ENCODE results near the gene CBY1.
A peak's percentile ranks its signal among the peaks of the same experiment; 100 is the strongest.

CBY1 gene

DNA sequence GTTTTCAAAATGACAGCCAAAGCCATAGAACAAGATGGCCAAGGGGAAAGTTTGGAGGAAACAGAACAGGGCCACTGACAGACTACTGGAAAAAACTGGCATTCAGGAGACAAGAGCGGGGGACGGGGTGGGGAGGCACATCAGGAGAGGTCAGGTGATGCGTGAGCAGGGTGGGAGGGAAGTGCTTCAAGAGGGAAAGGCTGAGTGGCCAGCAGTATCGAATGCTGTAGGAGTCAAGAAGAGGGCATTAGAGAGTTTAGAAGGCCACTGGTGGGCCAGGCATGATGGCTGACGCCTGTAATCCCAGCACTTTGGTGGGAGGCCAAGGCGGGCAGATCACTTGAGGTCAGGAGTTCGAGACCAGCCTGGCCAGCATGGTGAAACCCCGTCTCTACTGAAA, 57.5 kb downstream of the CBY1 start:
- Histone ChIP-seq H3K27ac (ENCODE audit: low read depth, low read length, severe bottlenecking) (no peak overlapping the region), H3K4me1 (ENCODE audit: control insufficient read depth, insufficient read depth, low read length, poor library complexity, severe bottlenecking) (peaks cover 36% of the 10 kb centered on the region), H3K9me3 (ENCODE audit: control insufficient read depth, low read length) (no peaks in the 10 kb centered on the region), H3K4me3 (ENCODE audit: extremely low read depth, insufficient read depth, low read length, poor library complexity, severe bottlenecking) (no peak overlapping the region), H3K36me3 (ENCODE audit: control insufficient read depth, insufficient read depth, low read length) (peaks cover 58% of the 10 kb centered on the region)
- WGBS, 2 experiments (ENCODE audit: insufficient coverage in 2 of 2), result 87 to 92% methylated on average over 8 of the region's 8 CpGs

DNA sequence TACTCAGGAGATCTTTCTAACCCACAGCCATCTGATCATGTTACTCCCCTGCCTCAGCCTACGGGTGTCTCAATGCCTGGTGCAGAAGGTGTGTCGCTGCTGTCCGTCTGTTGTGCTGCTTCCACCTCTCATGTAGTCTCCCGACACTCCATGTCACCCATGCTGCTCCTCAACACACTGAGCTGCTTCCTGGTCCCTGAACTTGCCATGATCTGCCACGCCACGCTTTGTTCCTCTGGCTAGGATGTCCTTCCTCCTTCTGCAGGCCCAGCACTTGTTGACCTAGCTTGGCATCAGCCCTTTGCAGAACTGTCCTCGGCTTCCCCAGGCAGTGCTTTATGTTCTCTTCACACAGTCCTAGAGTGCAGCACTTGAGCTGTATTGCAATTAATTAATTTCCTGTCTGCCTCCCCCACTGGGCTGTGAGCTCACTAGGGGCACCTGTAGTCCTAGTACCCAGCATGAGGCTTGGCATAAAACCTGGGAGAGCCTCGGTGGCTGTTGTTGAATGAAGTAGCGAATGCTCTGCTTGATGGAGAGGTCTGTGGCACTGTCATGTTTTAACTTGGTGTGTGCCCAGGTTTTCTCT, 58.8 kb downstream of the CBY1 start:
- Histone ChIP-seq H3K9me3 (ENCODE audit: control insufficient read depth, low read length) (no peaks in the 10 kb centered on the region), H3K4me3 (ENCODE audit: extremely low read depth, insufficient read depth, low read length, poor library complexity, severe bottlenecking) (no peak overlapping the region), H3K36me3 (ENCODE audit: control insufficient read depth, insufficient read depth, low read length) (peaks cover 59% of the 10 kb centered on the region), H3K4me1 (ENCODE audit: control insufficient read depth, insufficient read depth, low read length, poor library complexity, severe bottlenecking) (peaks cover 36% of the 10 kb centered on the region), H3K27ac (ENCODE audit: low read depth, low read length, severe bottlenecking) (no peak overlapping the region)
- 95 to 96% methylated on average over 8 to 9 of the region's 9 CpGs for WGBS, 2 experiments (ENCODE audit: insufficient coverage in 2 of 2)

- Histone ChIP-seq H3K36me3 (ENCODE audit: control insufficient read depth, insufficient read depth, low read length) (peaks cover 59% of the 10 kb centered on the region), H3K4me3 (ENCODE audit: extremely low read depth, insufficient read depth, low read length, poor library complexity, severe bottlenecking) (no peak overlapping the region)
- WGBS, 2 experiments (ENCODE audit: insufficient coverage in 2 of 2), result 95% methylated on average over 14 to 15 of the region's 15 CpGs
These were observed 59.4 kb downstream of the CBY1 start for GRCh38 chr22:38715852-38716251.

DNA sequence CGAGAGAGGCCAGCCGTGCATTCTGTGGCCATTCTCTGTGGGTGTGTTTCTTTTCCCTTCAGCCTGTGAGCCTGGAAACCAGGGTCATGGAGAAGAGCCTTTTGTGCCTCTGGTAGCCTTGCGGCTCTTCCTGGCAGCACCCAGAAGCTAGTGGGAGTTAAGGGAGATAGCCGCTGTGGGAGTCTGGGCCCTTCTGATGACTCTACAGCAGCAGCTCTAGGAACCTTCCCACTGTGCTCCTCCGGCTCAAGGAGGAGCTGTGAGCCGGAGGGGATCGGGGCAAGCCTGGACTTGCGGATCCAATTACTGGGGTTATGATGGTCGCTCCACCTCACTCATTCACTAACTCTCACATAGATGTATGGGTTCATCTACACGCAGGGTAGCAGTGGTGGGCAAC, 59.8 kb downstream of the CBY1 start:
- peaks cover 36% of the 10 kb centered on the region for H3K4me1 ChIP-seq (ENCODE audit: control insufficient read depth, insufficient read depth, low read length, poor library complexity, severe bottlenecking)
- no peak overlapping the region for H3K27ac ChIP-seq (ENCODE audit: low read depth, low read length, severe bottlenecking)
- 96 to 100% methylated on average over 4 to 10 of the region's 10 CpGs for WGBS, 2 experiments (ENCODE audit: insufficient coverage in 2 of 2)
- H3K4me3 ChIP-seq (ENCODE audit: extremely low read depth, insufficient read depth, low read length, poor library complexity, severe bottlenecking), result no peak overlapping the region
- no peaks in the 10 kb centered on the region for H3K9me3 ChIP-seq (ENCODE audit: control insufficient read depth, low read length)
- H3K36me3 ChIP-seq (ENCODE audit: control insufficient read depth, insufficient read depth, low read length), result peaks cover 59% of the 10 kb centered on the region

More at GRCh38 chr22:38715852-38716251, 59.4 kb downstream of the CBY1 start:
- H3K4me1 ChIP-seq (ENCODE audit: control insufficient read depth, insufficient read depth, low read length, poor library complexity, severe bottlenecking), result peaks cover 36% of the 10 kb centered on the region
- no peak overlapping the region for H3K27ac ChIP-seq (ENCODE audit: low read depth, low read length, severe bottlenecking)
- H3K9me3 ChIP-seq (ENCODE audit: control insufficient read depth, low read length), result no peaks in the 10 kb centered on the region

DNA sequence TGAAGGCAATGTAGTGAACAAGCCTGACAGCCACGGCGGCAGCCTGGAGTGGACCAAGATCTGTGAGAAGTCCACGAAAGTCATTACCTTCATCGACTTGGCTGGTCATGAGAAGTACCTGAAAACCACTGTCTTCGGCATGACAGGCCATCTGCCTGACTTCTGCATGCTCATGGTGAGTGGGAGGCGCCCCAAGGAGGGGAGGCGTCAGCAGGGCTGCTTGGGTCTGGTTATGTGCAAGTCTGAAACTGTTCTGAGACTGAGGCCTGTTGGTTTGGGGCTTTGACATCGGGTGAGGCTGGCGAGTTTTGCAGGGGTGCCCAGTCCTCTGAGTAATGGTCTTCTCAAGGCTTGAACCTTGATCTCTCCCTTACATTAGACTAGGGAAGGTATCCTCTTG, 60.4 kb downstream of the CBY1 start:
- Histone ChIP-seq H3K4me3 (ENCODE audit: extremely low read depth, insufficient read depth, low read length, poor library complexity, severe bottlenecking) (no peak overlapping the region), H3K4me1 (ENCODE audit: control insufficient read depth, insufficient read depth, low read length, poor library complexity, severe bottlenecking) (peaks cover 36% of the 10 kb centered on the region), H3K9me3 (ENCODE audit: control insufficient read depth, low read length) (no peaks in the 10 kb centered on the region), H3K27ac (ENCODE audit: low read depth, low read length, severe bottlenecking) (no peak overlapping the region), H3K36me3 (ENCODE audit: control insufficient read depth, insufficient read depth, low read length) (peaks cover 64% of the 10 kb centered on the region)
- 90 to 96% methylated on average over 7 to 8 of the region's 9 CpGs for WGBS, 2 experiments (ENCODE audit: insufficient coverage in 2 of 2)

DNA sequence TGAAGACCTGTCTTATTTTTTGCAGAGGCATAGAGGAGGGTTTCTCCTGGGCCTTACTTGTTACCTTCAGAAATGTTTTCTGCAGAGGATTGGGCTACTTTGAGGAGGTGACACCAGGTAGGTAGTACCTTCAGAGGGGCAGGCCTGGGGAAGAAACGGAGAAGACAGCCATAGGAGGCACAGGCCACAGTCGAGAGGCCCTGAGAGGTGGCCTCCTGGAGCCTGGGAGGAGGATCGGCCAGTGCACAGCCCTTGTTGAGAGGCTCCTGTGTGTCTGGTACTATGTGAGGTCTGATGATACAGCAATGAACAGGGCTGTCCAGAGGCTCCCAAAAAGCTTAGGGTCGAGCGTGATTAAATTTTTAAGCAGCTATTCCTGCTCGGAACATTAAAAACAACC, 60.8 kb downstream of the CBY1 start:
- Histone ChIP-seq H3K36me3 (ENCODE audit: control insufficient read depth, insufficient read depth, low read length) (peaks cover 65% of the 10 kb centered on the region), H3K4me3 (ENCODE audit: extremely low read depth, insufficient read depth, low read length, poor library complexity, severe bottlenecking) (no peak overlapping the region)
- WGBS, 2 experiments (ENCODE audit: insufficient coverage in 2 of 2), result 96 to 98% methylated on average over 6 of the region's 6 CpGs

GRCh38 chr22:38718414-38718813, 62.0 kb downstream of the CBY1 start:
- Histone ChIP-seq H3K36me3 (ENCODE audit: control insufficient read depth, insufficient read depth, low read length) (peaks cover 73% of the 10 kb centered on the region), H3K4me3 (ENCODE audit: extremely low read depth, insufficient read depth, low read length, poor library complexity, severe bottlenecking) (no peak overlapping the region), H3K27ac (ENCODE audit: low read depth, low read length, severe bottlenecking) (peak overlapping the region; percentile 65), H3K9me3 (ENCODE audit: control insufficient read depth, low read length) (no peaks in the 10 kb centered on the region), H3K4me1 (ENCODE audit: control insufficient read depth, insufficient read depth, low read length, poor library complexity, severe bottlenecking) (peaks cover 28% of the 10 kb centered on the region)
- 53 to 57% methylated on average over 5 of the region's 6 CpGs for WGBS, 2 experiments (ENCODE audit: insufficient coverage in 2 of 2)

More for the DNA sequence above, 60.8 kb downstream of the CBY1 start:
- H3K27ac ChIP-seq (ENCODE audit: low read depth, low read length, severe bottlenecking), result peak overlapping the region; percentile 23
- H3K4me1 ChIP-seq (ENCODE audit: control insufficient read depth, insufficient read depth, low read length, poor library complexity, severe bottlenecking), result peaks cover 36% of the 10 kb centered on the region
- no peaks in the 10 kb centered on the region for H3K9me3 ChIP-seq (ENCODE audit: control insufficient read depth, low read length)

DNA sequence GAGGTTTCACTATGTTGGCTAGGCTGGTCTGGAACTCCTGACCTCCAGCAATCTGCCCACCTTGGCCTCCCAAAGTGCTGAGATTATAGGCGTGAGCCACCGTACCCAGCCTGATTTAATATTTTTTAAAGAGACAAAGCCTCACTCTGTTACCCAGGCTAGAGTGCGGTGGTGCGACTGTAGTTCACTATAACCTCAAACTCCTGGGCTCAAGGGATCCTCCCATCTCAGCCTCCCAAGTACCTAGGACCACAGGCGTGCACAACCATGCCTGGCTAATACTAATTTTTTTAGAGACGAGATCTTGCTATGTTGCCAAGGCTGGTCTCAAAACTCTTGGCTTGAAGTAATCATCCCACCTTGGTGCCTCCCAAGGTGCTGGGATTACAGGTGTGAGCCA, 62.8 kb downstream of the CBY1 start:
- Histone ChIP-seq H3K9me3 (ENCODE audit: control insufficient read depth, low read length) (no peaks in the 10 kb centered on the region), H3K4me3 (ENCODE audit: extremely low read depth, insufficient read depth, low read length, poor library complexity, severe bottlenecking) (no peak overlapping the region), H3K27ac (ENCODE audit: low read depth, low read length, severe bottlenecking) (no peak overlapping the region), H3K4me1 (ENCODE audit: control insufficient read depth, insufficient read depth, low read length, poor library complexity, severe bottlenecking) (peaks cover 27% of the 10 kb centered on the region), H3K36me3 (ENCODE audit: control insufficient read depth, insufficient read depth, low read length) (peaks cover 81% of the 10 kb centered on the region)
- WGBS, 2 experiments (ENCODE audit: insufficient coverage in 2 of 2), result 95 to 98% methylated on average over 6 of the region's 6 CpGs

DNA sequence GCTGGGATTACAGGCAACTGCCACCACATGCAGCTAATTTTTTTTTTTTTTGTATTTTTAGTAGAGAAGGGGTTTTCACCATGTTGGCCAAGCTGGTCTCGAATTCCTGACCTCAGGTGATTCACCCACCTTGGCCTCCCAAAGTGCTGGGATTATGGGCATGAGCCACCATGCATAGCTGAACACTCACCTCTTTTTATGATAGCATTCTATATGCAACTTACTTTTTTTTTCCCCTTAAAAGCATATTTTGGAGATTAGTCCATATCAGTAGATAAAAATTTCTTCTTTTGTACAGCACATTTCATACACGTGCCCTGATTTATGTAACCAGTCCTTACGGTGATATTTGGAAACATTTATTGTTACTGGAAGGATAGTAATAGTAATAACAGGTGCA, 63.9 kb downstream of the CBY1 start:
- 90 to 93% methylated on average over 2 of the region's 3 CpGs for WGBS, 2 experiments (ENCODE audit: insufficient coverage in 2 of 2)
- no peak overlapping the region for H3K27ac ChIP-seq (ENCODE audit: low read depth, low read length, severe bottlenecking)
- no peak overlapping the region for H3K4me3 ChIP-seq (ENCODE audit: extremely low read depth, insufficient read depth, low read length, poor library complexity, severe bottlenecking)
- H3K9me3 ChIP-seq (ENCODE audit: control insufficient read depth, low read length), result no peaks in the 10 kb centered on the region
- H3K36me3 ChIP-seq (ENCODE audit: control insufficient read depth, insufficient read depth, low read length), result peaks cover 85% of the 10 kb centered on the region
- peaks cover 19% of the 10 kb centered on the region for H3K4me1 ChIP-seq (ENCODE audit: control insufficient read depth, insufficient read depth, low read length, poor library complexity, severe bottlenecking)

- 97 to 100% methylated on average over 5 of the region's 7 CpGs for WGBS, 2 experiments (ENCODE audit: insufficient coverage in 2 of 2)
- peaks cover 85% of the 10 kb centered on the region for H3K36me3 ChIP-seq (ENCODE audit: control insufficient read depth, insufficient read depth, low read length)
- no peak overlapping the region for H3K27ac ChIP-seq (ENCODE audit: low read depth, low read length, severe bottlenecking)
- peaks cover 19% of the 10 kb centered on the region for H3K4me1 ChIP-seq (ENCODE audit: control insufficient read depth, insufficient read depth, low read length, poor library complexity, severe bottlenecking)
- H3K4me3 ChIP-seq (ENCODE audit: extremely low read depth, insufficient read depth, low read length, poor library complexity, severe bottlenecking), result no peak overlapping the region
- H3K9me3 ChIP-seq (ENCODE audit: control insufficient read depth, low read length), result no peaks in the 10 kb centered on the region
These were observed 65.1 kb downstream of the CBY1 start for GRCh38 chr22:38721551-38721950.

Measured in mesodermal cell (in vitro differentiated cells).